ENCODE results near the gene DOCK11. TPM values are rescaled to one million over a fixed set of nuclear protein-coding genes. Genes with fewer than 3 reads are reported as not detected.
"Not testable (repeated sequence)": the region's sequence is repeated elsewhere in the genome, so short reads cannot be mapped to it uniquely, and the experiment has no call there.

Gene DOCK11
- total RNA-seq, 1 donor from 2014 or later = 66.7 TPM

- intact Hi-C loops (cut with micrococcal nuclease) = no loop called here
These were observed 183.7 kb downstream of the DOCK11 start for GRCh38 chrX:118679290-118679689.

- intact Hi-C loops (cut with micrococcal nuclease) = no loop called here
These were observed 186.8 kb downstream of the DOCK11 start for GRCh38 chrX:118682258-118683014.

GRCh38 chrX:118685393-118685792, 189.8 kb downstream of the DOCK11 start:
- intact Hi-C loops (cut with micrococcal nuclease) = no loop called here

- intact Hi-C loops (cut with micrococcal nuclease) = no loop called here
These were observed 193.3 kb downstream of the DOCK11 start for GRCh38 chrX:118688935-118689334.

GRCh38 chrX:118693843-118694242, 198.2 kb downstream of the DOCK11 start:
- intact Hi-C loops (cut with micrococcal nuclease) = no loop called here

GRCh38 chrX:118694638-118695037, 199.0 kb downstream of the DOCK11 start:
- intact Hi-C loops (cut with micrococcal nuclease) = no loop called here

- intact Hi-C loops (cut with micrococcal nuclease) = no loop called here
These were observed 203.0 kb downstream of the DOCK11 start for GRCh38 chrX:118698516-118699170.

GRCh38 chrX:118702741-118703140, 207.1 kb downstream of the DOCK11 start:
- intact Hi-C loops (cut with micrococcal nuclease) = no loop called here

GRCh38 chrX:118706681-118707080, 211.1 kb downstream of the DOCK11 start:
- intact Hi-C loops (cut with micrococcal nuclease) = no loop called here

GRCh38 chrX:118714521-118714920, 218.9 kb downstream of the DOCK11 start:
- intact Hi-C loops (cut with micrococcal nuclease) = no loop called here

- intact Hi-C loops (cut with micrococcal nuclease) = not testable (repeated sequence)
These were observed 220.3 kb downstream of the DOCK11 start for GRCh38 chrX:118715917-118716316.

GRCh38 chrX:118716833-118717232, 221.2 kb downstream of the DOCK11 start:
- intact Hi-C loops (cut with micrococcal nuclease) = not testable (repeated sequence)

GRCh38 chrX:118717678-118718391, 222.2 kb downstream of the DOCK11 start:
- intact Hi-C loops (cut with micrococcal nuclease) = no loop called here

GRCh38 chrX:118718737-118719136, 223.1 kb downstream of the DOCK11 start:
- intact Hi-C loops (cut with micrococcal nuclease) = no loop called here

GRCh38 chrX:118720058-118720707, 224.6 kb downstream of the DOCK11 start:
- intact Hi-C loops (cut with micrococcal nuclease) = no loop called here

- intact Hi-C loops (cut with micrococcal nuclease) = no loop called here
These were observed 227.8 kb downstream of the DOCK11 start for GRCh38 chrX:118723376-118723775.

GRCh38 chrX:118724365-118724764, 228.8 kb downstream of the DOCK11 start:
- intact Hi-C loops (cut with micrococcal nuclease) = no loop called here

- intact Hi-C loops (cut with micrococcal nuclease) = no loop called here
These were observed 229.2 kb downstream of the DOCK11 start for GRCh38 chrX:118724775-118725174.

GRCh38 chrX:118726396-118726795, 230.8 kb downstream of the DOCK11 start:
- intact Hi-C loops (cut with micrococcal nuclease) = no loop called here

- intact Hi-C loops (cut with micrococcal nuclease) = no loop called here
These were observed 231.5 kb downstream of the DOCK11 start, which contains the start of gene IL13RA1 for GRCh38 chrX:118726887-118727685. Gene IL13RA1 (plus strand): TSS chrX:118727606. CDS start chrX:118727639, 33 bp downstream.
